GM21717 (cell line): ENCODE data around the gene SUSD4.

Experiments
- ATAC-seq: cut with Tn5 transposase; IDR thresholded peaks from one replicate; pipeline ENCODE4 v1.9.1; 2021; ENCODE audit warnings: mild to moderate bottlenecking, moderate library complexity; ENCODE audit not compliant: unreplicated experiment

SUSD4 gene

DNA sequence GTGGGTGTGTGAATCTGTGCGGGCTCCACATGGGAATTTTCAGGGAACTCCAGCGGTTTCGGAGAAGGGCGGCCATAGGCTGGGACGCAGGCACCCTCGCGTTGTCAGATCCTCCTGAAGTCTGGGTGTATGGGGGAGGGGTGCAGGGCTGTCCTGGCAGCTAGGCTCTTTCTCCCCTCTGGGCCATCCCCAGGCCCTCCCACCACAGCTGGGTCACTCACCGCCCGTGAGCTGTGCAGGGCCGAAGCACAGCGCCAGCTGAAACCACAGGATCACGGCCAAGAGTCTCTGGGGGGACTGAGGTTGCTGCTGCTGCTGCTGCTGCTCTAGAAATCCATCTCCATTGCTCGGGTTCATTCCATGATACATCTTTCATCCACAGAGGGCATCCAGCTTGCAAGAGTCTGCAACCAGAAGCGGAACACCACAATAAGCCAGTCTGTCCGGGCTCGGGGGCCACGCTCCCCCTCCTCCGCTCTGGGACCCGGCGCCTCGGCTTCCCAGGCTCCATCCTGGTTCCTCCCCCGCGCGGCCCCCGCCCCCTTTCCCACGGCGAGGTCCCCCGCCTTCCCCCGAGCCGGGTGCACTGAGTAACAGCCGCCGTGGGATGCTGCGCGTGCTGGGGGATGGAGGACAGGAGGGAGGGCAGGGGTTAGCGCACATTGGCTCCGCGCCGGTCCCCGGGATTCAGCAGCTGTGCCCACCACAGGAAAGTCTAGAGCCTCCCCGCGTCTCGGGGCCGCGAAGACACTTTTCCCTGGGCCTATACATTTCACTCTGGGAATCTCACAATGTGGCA lies 720 bp downstream of the SUSD4 start:
- ATAC-seq: no peak

DNA sequence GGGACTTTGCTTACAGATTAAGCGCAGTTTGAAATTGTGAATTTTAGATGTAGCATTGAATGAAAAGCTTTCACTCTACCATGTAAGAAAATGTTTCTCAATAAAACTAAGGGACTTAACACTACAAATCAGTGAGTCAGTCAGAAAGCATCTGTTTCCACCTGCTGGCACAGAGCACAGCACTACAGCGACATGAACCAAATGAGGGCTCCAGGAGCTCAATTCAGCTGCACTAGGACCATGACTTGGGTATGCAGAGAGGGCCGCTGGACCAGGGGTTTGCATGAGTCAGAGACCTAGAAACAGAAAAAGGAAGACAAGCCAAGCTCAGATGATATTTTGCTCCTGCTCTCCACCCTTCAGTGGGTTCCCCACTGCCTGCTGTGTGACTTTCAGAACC lies 5.2 kb downstream of the SUSD4 start:
- ATAC-seq: no peak

DNA sequence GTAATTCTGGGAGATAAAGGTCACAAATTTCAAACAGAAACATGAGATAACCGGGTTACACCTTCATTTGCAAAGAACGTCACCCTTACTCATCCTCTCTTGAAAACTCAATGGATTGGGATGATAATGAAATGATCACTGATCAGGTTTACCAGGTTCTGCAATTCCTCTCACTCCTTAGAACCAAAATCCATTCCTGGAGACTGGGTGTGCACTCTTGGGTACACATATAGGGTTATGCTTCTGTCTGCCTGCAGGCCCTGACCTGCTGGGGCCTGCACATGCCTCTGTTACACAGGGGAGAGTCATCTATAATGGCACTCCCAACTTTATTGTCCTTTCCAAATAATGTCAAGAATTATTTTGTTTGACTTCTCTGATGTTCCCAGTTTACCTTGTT lies 8.3 kb downstream of the SUSD4 start:
- no peak for ATAC-seq

DNA sequence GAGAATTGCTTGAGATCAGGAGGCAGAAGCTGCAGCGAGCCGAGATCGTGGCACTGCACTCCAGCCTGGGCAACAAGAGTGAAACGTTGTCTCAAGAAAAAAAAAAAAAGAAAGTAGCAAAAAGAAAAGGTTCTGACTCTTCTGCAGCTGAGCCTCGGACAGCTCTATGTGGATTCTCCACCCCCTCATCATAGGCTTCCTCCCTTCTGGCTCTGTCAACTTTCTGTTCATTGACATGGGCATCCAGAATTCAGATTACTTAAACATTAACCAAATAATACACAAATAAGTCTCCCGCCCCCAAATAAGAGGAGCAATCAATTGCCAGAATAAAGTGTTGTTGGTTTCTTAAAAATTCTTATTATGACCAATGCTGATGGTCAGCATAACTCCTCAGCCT lies 10.0 kb downstream of the SUSD4 start:
- ATAC-seq: no peak

DNA sequence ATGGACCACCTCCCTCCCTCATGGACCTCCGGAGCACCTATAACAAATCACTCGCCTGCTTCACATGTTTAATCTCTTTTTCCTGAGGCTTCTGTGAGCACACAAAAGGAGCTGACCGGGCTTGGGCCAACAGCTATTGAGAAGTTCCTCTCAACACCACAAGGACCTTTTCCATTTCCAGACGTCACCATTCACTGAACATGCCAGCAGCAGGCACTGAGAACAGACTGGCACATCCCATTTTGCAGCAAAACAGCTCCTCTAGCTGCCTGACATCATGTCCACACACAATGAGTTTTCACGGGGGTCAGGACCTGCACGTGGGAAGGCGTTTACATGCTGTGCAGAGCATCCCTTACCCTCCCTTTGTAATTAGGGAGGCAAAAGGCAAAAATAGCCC lies 11.0 kb downstream of the SUSD4 start:
- ATAC-seq: no peak

DNA sequence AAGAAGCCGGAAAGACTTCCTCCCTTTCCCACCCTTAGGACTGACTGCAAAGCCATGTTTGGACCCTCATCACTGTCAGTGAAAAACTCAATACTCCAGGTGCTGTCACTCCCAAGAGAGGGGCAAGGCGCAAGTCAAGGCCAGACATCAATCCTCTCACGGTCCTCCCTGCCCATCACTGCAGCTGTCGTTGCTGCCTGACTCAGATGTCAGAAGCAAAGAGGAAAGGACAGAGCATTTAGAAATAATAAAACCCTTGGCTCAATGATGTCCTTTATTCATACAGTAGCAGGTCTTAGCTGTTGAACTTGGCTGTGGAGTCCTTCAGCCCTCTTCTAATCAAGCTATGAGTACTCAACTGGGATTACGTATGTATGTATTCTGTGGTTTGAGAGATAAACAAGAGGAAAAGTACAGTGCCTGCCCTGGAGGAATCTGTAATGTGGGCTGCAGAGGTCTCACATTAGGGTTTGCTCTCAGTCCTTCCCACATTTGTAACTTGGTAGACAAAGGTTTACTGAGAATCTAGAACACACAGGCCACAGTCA lies 13.5 kb downstream of the SUSD4 start:
- no peak for ATAC-seq

DNA sequence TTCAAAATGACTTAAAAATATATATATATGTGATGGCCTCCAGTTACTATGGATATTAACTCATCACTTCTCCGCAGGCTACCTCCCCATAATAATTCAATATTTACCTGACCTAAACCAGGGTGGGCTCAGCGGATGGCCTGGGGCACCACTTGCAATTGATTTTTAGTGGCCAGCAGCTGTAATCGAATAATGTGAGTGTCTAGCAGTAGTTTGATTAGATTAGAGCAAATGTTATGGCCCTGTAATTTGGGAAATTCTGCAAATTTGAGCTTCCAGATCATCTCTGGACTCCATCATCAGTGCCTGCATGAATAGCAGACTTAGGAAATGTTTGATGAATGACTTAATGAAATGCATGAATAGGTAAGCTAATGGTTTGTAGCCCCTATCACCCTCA lies 14.7 kb downstream of the SUSD4 start:
- no peak for ATAC-seq

DNA sequence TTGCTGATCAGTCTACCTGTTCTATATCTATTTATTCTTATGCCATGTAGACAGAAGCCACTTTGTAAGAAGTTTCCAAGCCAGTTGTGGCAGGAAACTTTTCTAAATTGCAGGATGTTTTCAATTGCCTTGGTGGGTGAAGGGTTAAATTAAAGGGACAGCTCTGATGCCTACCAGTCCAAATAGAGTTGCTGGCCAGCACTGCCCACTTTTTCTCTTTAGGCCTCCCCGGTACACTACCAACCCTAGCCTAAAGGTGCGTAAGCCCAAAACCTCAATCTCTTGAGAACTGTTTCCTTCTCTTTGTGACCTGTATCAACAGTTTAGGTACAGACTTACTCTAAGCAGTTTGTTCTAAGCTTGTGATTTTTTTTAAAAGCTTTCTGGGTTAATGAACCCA lies 15.5 kb downstream of the SUSD4 start:
- ATAC-seq: no peak

DNA sequence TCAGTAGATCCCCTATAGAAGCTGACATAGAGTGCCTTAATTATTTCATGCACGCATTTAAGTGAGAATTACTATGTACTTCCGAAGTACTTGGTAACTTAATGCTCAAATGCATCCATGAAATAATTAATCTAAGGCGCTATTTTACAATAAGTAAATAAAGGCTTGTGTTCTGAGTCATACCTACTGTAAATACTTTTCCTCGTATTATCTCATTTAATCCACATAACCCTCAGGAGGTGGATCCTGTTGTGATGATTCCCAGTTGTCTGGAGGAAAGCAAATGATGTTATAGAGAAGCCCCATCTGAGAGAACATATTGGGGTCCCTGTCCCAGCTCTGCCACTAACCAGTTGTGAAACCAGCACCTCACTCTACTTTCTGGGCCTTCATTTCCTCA lies 16.4 kb downstream of the SUSD4 start:
- ATAC-seq: no peak

DNA sequence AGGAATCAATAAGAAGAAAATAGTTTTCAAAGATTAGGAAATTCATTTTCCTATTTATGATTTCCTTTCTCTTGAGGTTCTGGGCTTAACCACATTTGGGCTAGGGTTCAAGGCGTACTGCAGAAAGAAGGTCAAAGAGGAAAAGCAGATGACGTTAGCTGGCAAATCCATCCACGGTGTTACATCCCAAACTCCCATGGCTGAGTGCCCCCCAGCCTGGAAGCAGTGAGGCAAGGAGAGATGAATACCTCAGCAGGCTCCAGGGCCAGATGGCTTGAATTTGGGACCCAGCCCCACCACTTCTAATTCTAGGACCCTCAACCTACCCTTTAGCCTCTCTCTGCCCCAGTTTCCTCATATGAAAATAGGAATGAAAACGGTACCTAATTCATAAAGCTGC lies 17.7 kb downstream of the SUSD4 start:
- no peak for ATAC-seq

DNA sequence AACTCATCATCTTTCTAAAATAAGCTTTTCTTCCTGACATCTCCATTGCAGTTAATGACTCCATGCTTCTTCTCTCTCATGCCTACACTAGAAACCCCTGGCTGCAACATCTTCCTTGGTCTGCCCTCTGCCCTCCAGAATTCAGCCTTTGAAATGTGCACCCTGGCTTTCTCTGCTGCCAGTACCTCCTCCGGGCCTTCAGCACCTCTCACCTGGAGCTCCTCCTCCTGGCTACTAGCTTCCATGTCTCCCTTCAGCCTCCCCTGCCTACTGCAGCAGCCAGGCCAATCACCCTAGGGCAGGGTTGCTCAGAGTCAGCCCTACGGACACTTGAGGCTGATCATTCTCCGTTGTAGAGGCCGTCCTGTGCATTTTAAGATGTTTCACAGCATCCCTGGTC lies 18.3 kb downstream of the SUSD4 start:
- ATAC-seq: no peak

DNA sequence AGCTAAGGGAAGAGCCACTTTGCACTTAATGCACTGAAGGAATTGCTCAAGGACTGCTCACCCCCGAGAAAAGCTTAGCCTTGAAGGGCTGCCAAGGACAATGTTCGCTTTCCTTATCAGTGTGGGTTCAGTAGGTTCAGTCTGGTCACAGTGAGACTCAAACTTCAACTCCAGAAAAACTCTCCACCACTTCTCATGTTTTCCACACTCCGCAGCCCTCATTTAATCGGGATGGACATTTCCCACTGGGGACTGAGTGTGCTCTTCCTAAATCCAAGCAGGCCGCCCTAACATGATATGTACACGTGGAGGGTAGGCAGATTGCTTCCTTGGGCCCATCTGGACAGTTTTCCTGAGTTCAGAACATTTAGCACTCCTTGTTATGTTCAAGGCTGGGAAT lies 19.5 kb downstream of the SUSD4 start:
- ATAC-seq: no peak

DNA sequence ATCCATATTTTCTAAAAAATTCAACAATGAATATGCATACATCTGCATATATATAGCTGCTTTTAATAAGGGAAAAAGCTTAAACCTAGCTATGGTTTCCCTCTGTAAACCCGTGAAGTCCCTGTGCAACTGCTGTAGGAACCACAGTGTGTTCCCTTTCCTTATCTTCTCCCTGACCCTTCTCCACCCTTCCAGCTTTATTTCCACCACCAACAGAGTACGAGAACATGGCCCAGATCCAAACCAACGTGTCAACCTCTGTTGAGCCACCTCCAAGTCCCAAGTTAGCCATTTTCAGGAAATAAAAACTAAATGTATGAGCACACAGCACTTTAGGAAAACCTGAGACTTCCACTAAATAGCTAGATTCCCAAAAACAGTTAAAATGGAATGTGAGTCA lies 20.3 kb downstream of the SUSD4 start:
- ATAC-seq: no peak

DNA sequence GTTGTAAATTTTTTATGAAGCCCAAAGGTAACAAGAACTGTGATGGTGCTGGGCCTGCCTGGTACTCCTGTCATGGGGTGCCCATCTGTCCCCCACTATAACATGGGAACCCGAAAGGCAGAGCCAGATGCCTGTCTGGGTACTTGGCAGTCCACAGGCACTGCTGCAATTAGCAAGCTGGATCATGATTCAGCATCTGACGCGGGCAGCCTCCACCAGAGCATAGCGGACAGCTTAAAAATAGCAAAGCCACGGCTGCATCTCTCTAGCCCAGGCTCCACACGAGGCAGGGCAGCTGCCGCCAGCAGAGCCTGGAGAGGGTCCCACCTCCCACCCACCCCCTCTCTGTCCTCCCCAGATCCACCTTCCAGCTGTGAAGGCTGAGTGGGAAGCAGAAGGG lies 22.9 kb downstream of the SUSD4 start:
- ATAC-seq: no peak

DNA sequence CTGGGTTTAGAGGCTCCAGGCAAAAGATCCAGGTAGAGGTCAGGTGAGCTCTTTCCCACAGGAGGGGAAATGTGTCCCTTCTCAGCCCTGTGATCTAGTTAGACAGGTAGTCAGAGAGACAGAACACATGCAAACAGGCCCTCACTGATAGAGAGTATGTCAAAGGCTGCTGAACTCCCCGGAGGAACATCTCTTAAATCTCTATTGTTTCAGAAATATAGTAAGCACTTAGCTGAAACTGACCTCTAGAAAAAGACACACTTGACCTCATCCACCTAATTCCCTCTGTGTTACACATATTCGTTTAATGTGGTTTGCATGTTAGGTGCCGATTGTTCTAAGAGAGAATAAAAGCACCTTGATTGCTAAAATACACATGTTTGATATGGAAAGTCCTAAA lies 23.3 kb downstream of the SUSD4 start:
- ATAC-seq: no peak

DNA sequence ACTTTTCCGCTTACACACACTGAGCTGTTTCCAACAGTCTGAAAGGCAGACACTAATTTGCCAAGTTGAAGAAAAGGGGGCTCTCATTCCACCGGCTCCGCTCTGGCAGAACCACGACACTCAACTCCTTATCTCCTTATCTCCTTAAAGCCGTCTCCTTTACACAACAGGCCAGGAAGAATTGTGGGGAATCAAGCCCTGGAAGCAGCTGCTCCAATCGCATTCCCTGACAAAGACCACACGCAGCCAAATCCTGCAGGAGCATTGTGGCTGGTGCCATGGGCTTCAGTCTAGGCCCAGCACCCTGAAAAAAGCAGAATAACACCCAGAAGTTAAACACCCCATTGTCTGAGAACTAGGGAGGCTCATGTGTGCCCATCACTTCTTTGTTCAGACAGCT lies 24.1 kb downstream of the SUSD4 start:
- ATAC-seq: no peak

DNA sequence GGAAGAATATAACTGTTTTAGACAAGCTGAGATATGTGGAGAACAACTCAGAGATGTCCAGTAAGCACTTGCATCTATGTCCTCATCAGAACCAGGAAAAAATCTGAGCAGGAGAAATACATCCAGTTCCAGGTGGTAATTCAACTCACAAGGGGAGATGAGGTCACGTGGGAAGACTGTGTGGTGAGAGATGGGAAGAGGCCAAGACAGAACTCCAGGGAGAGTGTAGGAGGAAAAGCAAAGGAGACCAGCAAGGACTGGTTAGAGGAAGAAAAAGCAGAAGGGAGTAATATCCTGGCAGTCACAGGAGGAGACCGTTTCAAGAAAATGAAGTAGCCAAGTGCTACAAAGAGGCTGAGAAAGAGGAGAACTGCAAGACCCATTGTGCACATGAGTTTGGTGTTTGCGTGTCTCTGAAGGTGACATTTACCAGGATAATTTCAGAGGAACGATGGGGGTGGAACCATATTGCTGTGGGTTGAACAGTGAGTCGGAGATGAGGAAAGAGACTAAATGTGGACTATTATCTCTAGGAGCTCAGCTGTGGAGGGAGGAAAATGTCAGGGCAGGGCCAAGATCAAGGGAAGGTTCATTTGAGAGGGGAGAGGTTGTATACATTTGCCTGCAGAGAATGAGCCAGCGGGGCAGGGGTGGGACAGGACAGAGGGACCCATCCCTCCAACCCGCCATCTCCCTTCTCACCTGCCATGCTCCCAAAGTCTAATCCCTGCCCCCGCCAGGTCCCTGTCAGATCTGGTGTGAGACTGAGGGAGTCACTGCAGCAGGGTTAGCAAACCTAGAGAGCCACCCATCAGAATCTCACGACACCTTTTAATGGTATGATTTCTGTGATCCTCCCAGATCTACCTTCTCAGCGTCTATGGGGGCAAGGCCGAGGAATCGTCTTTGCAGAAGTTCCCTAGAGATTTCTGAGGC lies 24.9 kb downstream of the SUSD4 start:
- ATAC-seq: no peak

DNA sequence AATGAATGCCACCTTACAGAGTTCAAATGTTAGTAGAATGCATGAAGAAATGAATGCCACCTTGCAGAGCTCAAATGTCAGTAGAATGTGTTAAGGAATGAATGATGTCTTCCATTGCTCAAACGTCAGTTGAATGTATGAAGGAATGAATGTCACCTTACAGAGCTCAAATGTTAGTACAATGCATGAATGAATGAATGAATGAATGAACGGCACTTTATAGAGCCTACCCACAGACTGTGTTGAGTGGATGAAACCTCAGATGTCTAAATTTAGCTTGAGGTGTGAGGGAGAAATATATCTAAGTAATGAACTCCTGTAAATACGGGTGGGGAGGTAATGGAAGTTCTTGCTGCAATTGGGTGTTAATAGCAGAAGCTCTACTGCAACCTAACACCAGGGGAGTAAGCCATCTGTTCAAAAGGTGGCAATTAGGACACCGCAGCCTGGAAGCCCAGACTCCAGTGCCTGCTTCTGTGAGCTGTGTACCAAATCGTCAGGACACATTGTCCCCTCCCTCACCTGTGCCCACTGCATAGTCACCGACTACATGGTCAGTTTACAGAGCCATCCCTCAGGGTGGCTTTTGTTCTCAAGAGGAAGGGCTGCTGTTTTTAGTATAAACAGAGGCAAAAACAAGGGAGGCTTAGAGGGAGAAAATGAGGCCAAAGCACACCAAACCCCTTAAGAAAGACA lies 26.7 kb downstream of the SUSD4 start:
- no peak for ATAC-seq

DNA sequence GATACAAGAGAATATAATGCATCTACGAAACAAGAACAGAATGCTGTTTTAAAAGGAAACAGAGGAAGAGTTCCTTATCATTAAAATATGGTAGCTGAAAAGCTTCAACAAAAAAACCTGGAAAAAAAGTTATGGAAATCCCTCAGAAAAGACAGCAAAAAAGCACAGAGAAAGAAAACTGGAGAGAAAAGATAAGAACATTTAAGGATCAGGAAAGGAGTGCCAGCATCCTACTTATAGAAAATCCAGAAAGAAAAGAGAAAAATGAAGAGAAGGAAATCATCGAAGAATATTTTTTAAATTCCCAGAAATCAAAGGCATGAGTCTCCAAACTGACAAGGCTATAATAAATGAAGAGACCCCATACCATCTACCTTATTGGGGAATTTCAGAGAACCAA lies 29.8 kb downstream of the SUSD4 start:
- ATAC-seq: no peak

DNA sequence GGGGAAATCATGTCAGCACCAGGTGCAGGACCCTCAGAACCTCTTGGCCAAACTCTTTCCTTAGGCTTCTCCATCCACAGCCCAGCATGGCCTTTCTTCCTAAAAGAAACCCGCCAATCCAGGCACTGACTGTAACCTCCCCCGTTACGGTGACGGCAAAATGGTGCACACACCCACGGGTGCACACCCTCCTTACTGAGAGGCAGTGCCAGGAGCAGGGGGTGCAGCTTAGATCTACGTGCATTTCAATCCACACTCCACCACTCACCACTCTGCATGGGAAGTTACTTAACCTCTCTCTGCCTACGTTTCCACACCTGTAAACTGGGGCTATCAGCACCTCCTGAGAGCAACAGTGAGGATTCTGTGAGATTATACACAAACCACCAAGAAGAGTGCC lies 31.0 kb downstream of the SUSD4 start:
- no peak for ATAC-seq

DNA sequence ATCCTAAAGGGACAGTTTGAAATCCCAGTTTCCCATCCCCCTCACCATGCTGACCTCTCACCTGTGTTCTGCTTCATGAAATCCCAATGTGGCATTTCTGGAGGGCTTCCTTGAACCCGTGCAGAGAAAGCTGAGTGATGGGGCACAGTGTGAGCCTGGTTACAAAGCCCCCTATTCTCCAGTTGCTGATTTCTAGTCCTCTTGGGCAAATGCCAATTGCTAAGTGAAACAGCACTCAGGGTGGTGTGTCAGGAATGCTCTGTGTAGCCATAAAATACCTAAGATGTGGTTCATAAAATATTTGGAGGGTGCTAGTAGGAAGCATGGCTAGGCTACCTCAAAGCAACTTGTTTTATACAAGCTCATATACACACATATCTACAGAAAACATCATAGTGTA lies 32.0 kb downstream of the SUSD4 start:
- no peak for ATAC-seq
